Measurements from ENCODE around the gene ILK.

Gene ILK

DNA sequence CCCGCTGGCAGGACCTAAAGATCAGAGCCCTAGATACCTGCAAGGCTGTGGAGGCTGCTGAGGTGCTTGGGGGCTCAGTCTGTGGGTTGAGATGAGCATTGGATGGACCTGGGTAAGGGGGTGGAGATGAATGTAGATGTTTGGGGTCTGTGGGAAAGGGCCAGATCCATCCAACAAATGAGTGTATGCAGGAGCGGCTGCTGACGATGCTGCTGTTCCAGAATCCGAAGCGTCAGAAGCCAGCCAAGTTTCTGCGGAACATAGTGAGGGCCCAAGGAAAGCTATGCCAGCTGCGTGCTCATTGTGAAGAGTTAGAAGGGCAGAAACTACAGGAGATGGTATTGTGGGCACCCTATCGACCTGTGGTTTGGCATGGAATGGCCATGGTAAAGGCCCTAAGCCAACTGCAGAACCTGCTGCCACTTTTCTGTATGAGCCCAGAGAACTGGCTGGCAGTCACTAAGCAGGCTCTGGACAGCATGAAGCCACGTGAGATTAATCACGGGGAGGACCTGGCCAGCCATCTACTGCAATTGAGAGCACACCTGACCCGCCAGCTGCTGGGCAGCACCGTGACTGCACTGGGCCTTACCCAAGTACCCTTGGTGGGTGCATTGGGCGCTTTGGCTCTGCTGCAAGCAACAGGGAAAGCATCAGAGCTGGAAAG lies 36.7 kb upstream of the ILK start:
- Histone ChIP-seq H4K8ac (ENCODE audit: low read length) (no peak overlapping the region), H3K18ac (ENCODE audit: low read depth in 1 of 2, low read length in 2 of 2) (no peak overlapping the region), H3K36me3 (ENCODE audit: control insufficient read depth in 1 of 2, insufficient read depth in 2 of 2, low read depth in 1 of 2, low read length in 2 of 2) (peaks cover 35 to 37% of the 10 kb centered on the region in 2 experiments), H3K4me2 (ENCODE audit: low read length, poor library complexity, severe bottlenecking) (no peak overlapping the region), H3K9me3 (ENCODE audit: control insufficient read depth, low read length) (no peaks in the 10 kb centered on the region), H3K27ac (ENCODE audit: low read length, poor library complexity, severe bottlenecking) (no peak overlapping the region), H2BK15ac (ENCODE audit: low read depth, poor library complexity, severe bottlenecking) (no peak overlapping the region), H3K27me3 (ENCODE audit: control insufficient read depth in 1 of 2, insufficient read depth in 1 of 2, low read length in 2 of 2) (no peaks in the 10 kb centered on the region), H3K79me1 (replicated peaks; ENCODE audit: low read length, poor library complexity, severe bottlenecking) (peaks cover 4% of the 10 kb centered on the region), H3K4ac (ENCODE audit: low read depth in 1 of 2, low read length in 2 of 2) (no peak overlapping the region), H3K9ac (ENCODE audit: low read length) (no peak overlapping the region), H3K4me1 (ENCODE audit: control insufficient read depth, insufficient read depth, low read depth, low read length) (peaks cover 15% of the 10 kb centered on the region), H2BK5ac (ENCODE audit: low read depth, low read length, poor library complexity, severe bottlenecking) (no peak overlapping the region), H3K4me3 (ENCODE audit: insufficient read depth in 1 of 2, low read depth in 1 of 2, low read length in 2 of 2) (no peak overlapping the region), H3K23ac (ENCODE audit: low read length in 2 of 2) (no peak overlapping the region), H4K91ac (ENCODE audit: low read length) (no peak overlapping the region), H2AK5ac (ENCODE audit: low read length, severe bottlenecking) (no peak overlapping the region), H2BK120ac (ENCODE audit: low read depth, low read length) (no peak overlapping the region), H2AFZ (ENCODE audit: low read depth, low read length) (no peak overlapping the region), H3K14ac (ENCODE audit: low read length in 2 of 2) (no peak overlapping the region), H2BK12ac (ENCODE audit: low read length in 2 of 2) (no peak overlapping the region)
- DNase-seq: no peak
- WGBS: 96% methylated on average over 13 of the region's 13 CpGs

GRCh38 chr11:6567371-6567745 lies 36.2 kb upstream of the ILK start:
- Histone ChIP-seq H2BK12ac (ENCODE audit: low read length in 2 of 2) (no peak overlapping the region), H3K4ac (ENCODE audit: low read depth in 1 of 2, low read length in 2 of 2) (no peak overlapping the region), H3K4me3 (ENCODE audit: insufficient read depth in 1 of 2, low read depth in 1 of 2, low read length in 2 of 2) (no peak overlapping the region), H3K4me2 (ENCODE audit: low read length, poor library complexity, severe bottlenecking) (no peak overlapping the region), H3K4me1 (ENCODE audit: control insufficient read depth, insufficient read depth, low read depth, low read length) (peaks cover 16% of the 10 kb centered on the region), H3K23ac (ENCODE audit: low read length in 2 of 2) (no peak overlapping the region), H4K8ac (ENCODE audit: low read length) (no peak overlapping the region), H2BK15ac (ENCODE audit: low read depth, poor library complexity, severe bottlenecking) (peak overlapping the region; percentile 85), H2AK5ac (ENCODE audit: low read length, severe bottlenecking) (no peak overlapping the region), H3K79me1 (replicated peaks; ENCODE audit: low read length, poor library complexity, severe bottlenecking) (peaks cover 4% of the 10 kb centered on the region), H2AFZ (ENCODE audit: low read depth, low read length) (no peak overlapping the region), H3K18ac (ENCODE audit: low read depth in 1 of 2, low read length in 2 of 2) (no peak overlapping the region), H4K91ac (ENCODE audit: low read length) (no peak overlapping the region), H3K36me3 (ENCODE audit: control insufficient read depth in 1 of 2, insufficient read depth in 2 of 2, low read depth in 1 of 2, low read length in 2 of 2) (peaks cover 35 to 37% of the 10 kb centered on the region in 2 experiments), H3K9ac (ENCODE audit: low read length) (no peak overlapping the region), H3K27me3 (ENCODE audit: control insufficient read depth in 1 of 2, insufficient read depth in 1 of 2, low read length in 2 of 2) (no peaks in the 10 kb centered on the region), H2BK120ac (ENCODE audit: low read depth, low read length) (no peak overlapping the region), H3K14ac (ENCODE audit: low read length in 2 of 2) (no peak overlapping the region), H3K27ac (ENCODE audit: low read length, poor library complexity, severe bottlenecking) (no peak overlapping the region), H3K9me3 (ENCODE audit: control insufficient read depth, low read length) (no peaks in the 10 kb centered on the region), H2BK5ac (ENCODE audit: low read depth, low read length, poor library complexity, severe bottlenecking) (no peak overlapping the region)
- 91% methylated on average over 7 of the region's 7 CpGs for WGBS
- DNase-seq: no peak

- no peak overlapping the region for H3K4me2 ChIP-seq (ENCODE audit: low read length, poor library complexity, severe bottlenecking)
- peaks cover 4% of the 10 kb centered on the region for H3K79me1 ChIP-seq (replicated peaks; ENCODE audit: low read length, poor library complexity, severe bottlenecking)
- no peak overlapping the region for H3K14ac ChIP-seq (ENCODE audit: low read length in 2 of 2)
- H2BK120ac ChIP-seq (ENCODE audit: low read depth, low read length): no peak overlapping the region
- H3K4me3 ChIP-seq (ENCODE audit: insufficient read depth in 1 of 2, low read depth in 1 of 2, low read length in 2 of 2): no peak overlapping the region
- H2BK12ac ChIP-seq (ENCODE audit: low read length in 2 of 2): no peak overlapping the region
- no peak overlapping the region for H3K27ac ChIP-seq (ENCODE audit: low read length, poor library complexity, severe bottlenecking)
- no peak overlapping the region for H2AFZ ChIP-seq (ENCODE audit: low read depth, low read length)
- no peak overlapping the region for H4K8ac ChIP-seq (ENCODE audit: low read length)
- H4K91ac ChIP-seq (ENCODE audit: low read length): no peak overlapping the region
- no peak overlapping the region for H2AK5ac ChIP-seq (ENCODE audit: low read length, severe bottlenecking)
- H3K27me3 ChIP-seq (ENCODE audit: control insufficient read depth in 1 of 2, insufficient read depth in 1 of 2, low read length in 2 of 2): no peaks in the 10 kb centered on the region
- WGBS: 80% methylated on average over 4 of the region's 4 CpGs
- H2BK15ac ChIP-seq (ENCODE audit: low read depth, poor library complexity, severe bottlenecking): no peak overlapping the region
- peak overlapping the region in 1 of 2 experiments; percentile 29 for H3K18ac ChIP-seq (ENCODE audit: low read depth in 1 of 2, low read length in 2 of 2)
- peak; percentile 40 for DNase-seq
- H2BK5ac ChIP-seq (ENCODE audit: low read depth, low read length, poor library complexity, severe bottlenecking): no peak overlapping the region
- peaks cover 27 to 32% of the 10 kb centered on the region in 2 experiments for H3K36me3 ChIP-seq (ENCODE audit: control insufficient read depth in 1 of 2, insufficient read depth in 2 of 2, low read depth in 1 of 2, low read length in 2 of 2)
- H3K9me3 ChIP-seq (ENCODE audit: control insufficient read depth, low read length): no peaks in the 10 kb centered on the region
- H3K23ac ChIP-seq (ENCODE audit: low read length in 2 of 2): no peak overlapping the region
- no peak overlapping the region for H3K4ac ChIP-seq (ENCODE audit: low read depth in 1 of 2, low read length in 2 of 2)
- peaks cover 12% of the 10 kb centered on the region for H3K4me1 ChIP-seq (ENCODE audit: control insufficient read depth, insufficient read depth, low read depth, low read length)
- H3K9ac ChIP-seq (ENCODE audit: low read length): no peak overlapping the region
Observed at GRCh38 chr11:6568191-6568918, 35.2 kb upstream of the ILK start.

DNA sequence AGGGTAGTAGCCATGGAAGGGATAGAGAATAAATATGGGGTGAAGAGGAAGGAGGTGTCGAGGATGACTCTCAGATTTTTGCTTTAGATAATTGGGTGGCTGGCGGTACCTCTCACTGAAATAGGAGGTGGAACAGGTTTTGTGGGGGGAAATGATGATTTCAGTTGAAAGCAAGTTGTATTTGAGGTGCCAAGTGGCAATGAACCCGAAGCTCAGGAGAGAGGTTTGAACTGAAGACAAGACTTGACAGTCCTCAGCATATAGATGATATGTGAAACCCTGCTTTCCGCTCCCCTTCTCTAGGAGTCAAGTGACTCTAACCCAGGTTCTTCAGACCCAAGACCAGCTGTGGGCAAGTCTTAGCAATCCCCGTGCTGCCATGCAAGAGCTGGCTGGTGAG lies 33.9 kb upstream of the ILK start:
- H2BK5ac ChIP-seq (ENCODE audit: low read depth, low read length, poor library complexity, severe bottlenecking): no peak overlapping the region
- no peak overlapping the region for H2BK12ac ChIP-seq (ENCODE audit: low read length in 2 of 2)
- H3K36me3 ChIP-seq (ENCODE audit: control insufficient read depth in 1 of 2, insufficient read depth in 2 of 2, low read depth in 1 of 2, low read length in 2 of 2): peaks cover 14 to 30% of the 10 kb centered on the region in 2 experiments
- H3K4ac ChIP-seq (ENCODE audit: low read depth in 1 of 2, low read length in 2 of 2): no peak overlapping the region
- H3K4me3 ChIP-seq (ENCODE audit: insufficient read depth in 1 of 2, low read depth in 1 of 2, low read length in 2 of 2): no peak overlapping the region
- H3K14ac ChIP-seq (ENCODE audit: low read length in 2 of 2): no peak overlapping the region
- H2BK15ac ChIP-seq (ENCODE audit: low read depth, poor library complexity, severe bottlenecking): no peak overlapping the region
- H3K27ac ChIP-seq (ENCODE audit: low read length, poor library complexity, severe bottlenecking): no peak overlapping the region
- H4K91ac ChIP-seq (ENCODE audit: low read length): no peak overlapping the region
- no peak overlapping the region for H2AFZ ChIP-seq (ENCODE audit: low read depth, low read length)
- no peak overlapping the region for H2AK5ac ChIP-seq (ENCODE audit: low read length, severe bottlenecking)
- WGBS: 95% methylated on average over 5 of the region's 5 CpGs
- no peak overlapping the region for H3K4me2 ChIP-seq (ENCODE audit: low read length, poor library complexity, severe bottlenecking)
- no peak overlapping the region for H3K18ac ChIP-seq (ENCODE audit: low read depth in 1 of 2, low read length in 2 of 2)
- no peak overlapping the region for H3K23ac ChIP-seq (ENCODE audit: low read length in 2 of 2)
- H3K4me1 ChIP-seq (ENCODE audit: control insufficient read depth, insufficient read depth, low read depth, low read length): peaks cover 5% of the 10 kb centered on the region
- no peak overlapping the region for H3K9ac ChIP-seq (ENCODE audit: low read length)
- no peaks in the 10 kb centered on the region for H3K27me3 ChIP-seq (ENCODE audit: control insufficient read depth in 1 of 2, insufficient read depth in 1 of 2, low read length in 2 of 2)
- peaks cover 4% of the 10 kb centered on the region for H3K79me1 ChIP-seq (replicated peaks; ENCODE audit: low read length, poor library complexity, severe bottlenecking)
- no peak for DNase-seq
- no peaks in the 10 kb centered on the region for H3K9me3 ChIP-seq (ENCODE audit: control insufficient read depth, low read length)
- H4K8ac ChIP-seq (ENCODE audit: low read length): no peak overlapping the region
- no peak overlapping the region for H2BK120ac ChIP-seq (ENCODE audit: low read depth, low read length)
